Astrocyte of the spinal cord (primary cell): ENCODE data around the gene RTL1.

ENCODE experiments used
- DNase-seq: peaks from one replicate; pipeline ENCODE4 v3.0.0; 2011; ENCODE audit warnings: low read depth, low spot score
- H3K4me3 ChIP-seq: 2 replicates; pipeline ENCODE4 v1.5.1; 2011; ENCODE audit warnings: low read depth, mild to moderate bottlenecking, low read length, moderate library complexity
- in situ Hi-C: cut with HindIII; loops from 2 replicates; pipeline ENCODE4 v1.10.0; 2017; ENCODE audit warnings: low sequenced_read_pairs
- TF ChIP-seq, protein P1 (sequence below): IDR thresholded peaks from 2 replicates; pipeline ENCODE4 v1.5.1; 2012; ENCODE audit warnings: low read depth, mild to moderate bottlenecking, low read length, inconsistent platforms

The RTL1 gene

DNA sequence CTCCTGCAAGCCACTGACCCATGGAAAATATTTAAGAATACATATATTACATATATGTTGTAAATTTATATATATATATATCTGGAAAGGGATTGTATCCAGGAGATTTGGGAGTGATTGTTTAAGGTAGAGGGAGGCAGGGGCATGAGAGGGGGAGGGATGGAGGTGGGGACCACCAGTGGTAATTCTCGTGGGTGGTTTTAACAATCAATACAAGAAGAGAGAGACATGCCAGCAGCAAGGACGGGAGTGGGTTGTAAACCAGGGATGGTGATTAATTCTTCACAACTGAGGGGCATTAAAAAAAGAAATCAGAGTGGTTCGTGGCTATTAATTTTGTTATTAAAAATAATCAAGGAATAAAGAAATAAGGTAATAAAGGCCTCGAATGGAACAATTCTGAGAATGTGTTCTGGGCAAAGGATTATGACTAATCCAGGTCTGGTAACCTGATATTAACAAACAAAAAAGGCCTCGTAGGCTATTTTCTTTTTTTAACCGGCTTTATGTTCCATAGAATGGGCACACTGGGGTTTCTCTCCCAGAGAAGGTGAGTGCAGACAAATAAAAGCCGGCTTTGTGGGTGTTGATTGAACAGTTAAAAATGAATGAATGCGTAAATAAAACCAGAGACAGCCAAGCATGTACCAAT, 8.3 kb upstream of the RTL1 start:
- TF ChIP-seq, protein P1, sequence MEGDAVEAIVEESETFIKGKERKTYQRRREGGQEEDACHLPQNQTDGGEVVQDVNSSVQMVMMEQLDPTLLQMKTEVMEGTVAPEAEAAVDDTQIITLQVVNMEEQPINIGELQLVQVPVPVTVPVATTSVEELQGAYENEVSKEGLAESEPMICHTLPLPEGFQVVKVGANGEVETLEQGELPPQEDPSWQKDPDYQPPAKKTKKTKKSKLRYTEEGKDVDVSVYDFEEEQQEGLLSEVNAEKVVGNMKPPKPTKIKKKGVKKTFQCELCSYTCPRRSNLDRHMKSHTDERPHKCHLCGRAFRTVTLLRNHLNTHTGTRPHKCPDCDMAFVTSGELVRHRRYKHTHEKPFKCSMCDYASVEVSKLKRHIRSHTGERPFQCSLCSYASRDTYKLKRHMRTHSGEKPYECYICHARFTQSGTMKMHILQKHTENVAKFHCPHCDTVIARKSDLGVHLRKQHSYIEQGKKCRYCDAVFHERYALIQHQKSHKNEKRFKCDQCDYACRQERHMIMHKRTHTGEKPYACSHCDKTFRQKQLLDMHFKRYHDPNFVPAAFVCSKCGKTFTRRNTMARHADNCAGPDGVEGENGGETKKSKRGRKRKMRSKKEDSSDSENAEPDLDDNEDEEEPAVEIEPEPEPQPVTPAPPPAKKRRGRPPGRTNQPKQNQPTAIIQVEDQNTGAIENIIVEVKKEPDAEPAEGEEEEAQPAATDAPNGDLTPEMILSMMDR: no peak
- in situ Hi-C loops: no loop called here
- no peak overlapping the region for H3K4me3 ChIP-seq
- no peak for DNase-seq

DNA sequence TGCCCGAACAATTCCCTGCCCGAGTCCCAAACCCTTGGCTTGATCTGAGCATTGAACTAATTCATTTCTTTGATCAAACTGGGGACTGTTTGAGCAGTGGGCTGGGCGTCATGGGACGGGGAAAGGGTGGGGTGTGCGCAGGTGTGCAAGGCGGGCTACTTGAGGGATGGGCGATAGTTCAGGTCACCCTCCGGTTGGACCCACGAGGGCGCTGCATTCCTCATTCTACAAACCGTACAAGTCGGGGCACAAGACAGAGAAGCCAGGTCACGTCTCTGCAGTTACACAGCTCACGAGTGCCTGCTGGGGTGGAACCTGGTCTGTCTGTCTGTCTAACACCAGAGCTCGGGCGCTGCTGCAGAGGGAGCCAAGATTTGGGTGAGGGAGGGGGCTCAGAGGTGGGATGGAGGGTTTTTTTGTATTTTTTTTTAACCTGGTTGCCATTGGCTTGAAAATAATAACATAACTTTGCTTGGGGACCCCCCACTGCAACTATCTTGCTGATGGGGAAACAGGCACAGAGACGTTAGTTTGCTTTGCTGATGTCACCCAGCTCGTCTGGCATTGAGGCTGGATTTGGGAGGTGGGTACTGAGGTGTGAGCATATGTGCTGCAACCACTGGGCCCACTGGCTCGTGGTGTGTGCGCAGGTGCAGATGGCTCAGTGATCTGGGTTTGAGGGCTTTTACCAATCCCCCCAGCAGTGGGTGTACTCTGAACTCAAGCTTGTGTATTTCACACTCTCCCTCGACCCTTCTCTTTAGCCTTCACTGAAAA, 7.6 kb upstream of the RTL1 start:
- in situ Hi-C loops: no loop called here
- no peak for DNase-seq
- TF ChIP-seq, protein P1: no peak
- no peak overlapping the region for H3K4me3 ChIP-seq

DNA sequence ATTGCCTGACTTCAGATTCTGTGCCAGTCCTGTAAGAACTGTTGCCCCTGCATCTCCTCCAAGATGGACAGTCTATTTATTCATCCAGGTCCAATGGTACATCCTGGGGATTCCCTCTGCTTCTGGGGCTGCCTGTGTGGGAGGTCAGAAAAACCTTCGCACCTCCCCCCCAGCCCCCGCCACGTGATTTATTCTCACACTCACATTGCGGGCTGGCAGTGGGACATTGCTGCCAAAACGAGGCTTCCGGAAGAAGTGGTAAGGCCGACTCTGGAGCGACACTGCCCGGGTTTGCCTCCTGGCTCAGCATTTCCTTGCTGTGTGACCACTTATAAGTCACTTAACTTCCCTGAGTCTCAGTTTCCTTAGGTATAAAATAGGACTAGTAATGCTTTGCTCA, 5.9 kb upstream of the RTL1 start:
- in situ Hi-C loops: no loop called here
- DNase-seq: no peak
- TF ChIP-seq, protein P1: no peak
- H3K4me3 ChIP-seq: no peak overlapping the region

DNA sequence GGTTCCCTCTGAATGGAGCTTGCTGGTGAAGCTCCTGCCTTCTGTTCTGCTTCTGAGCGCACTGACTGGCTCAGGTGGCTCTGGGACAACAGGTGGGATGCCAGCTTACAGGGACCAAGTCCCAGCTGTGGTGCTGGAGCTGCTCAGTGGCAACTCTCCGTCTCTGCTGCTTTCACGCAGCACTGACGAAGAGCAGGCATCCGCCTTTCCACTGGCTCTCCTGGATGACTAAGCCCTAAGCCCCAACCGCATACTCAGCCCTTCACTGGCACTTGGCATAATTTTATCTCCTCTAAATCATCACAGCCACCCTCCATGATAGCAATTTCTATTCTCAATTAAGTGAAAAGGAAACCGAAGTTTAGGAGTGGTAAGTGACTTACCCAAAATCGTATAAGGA, 3.7 kb upstream of the RTL1 start:
- TF ChIP-seq, protein P1: no peak
- DNase-seq: no peak
- in situ Hi-C loops: no loop called here
- H3K4me3 ChIP-seq: no peak overlapping the region

DNA sequence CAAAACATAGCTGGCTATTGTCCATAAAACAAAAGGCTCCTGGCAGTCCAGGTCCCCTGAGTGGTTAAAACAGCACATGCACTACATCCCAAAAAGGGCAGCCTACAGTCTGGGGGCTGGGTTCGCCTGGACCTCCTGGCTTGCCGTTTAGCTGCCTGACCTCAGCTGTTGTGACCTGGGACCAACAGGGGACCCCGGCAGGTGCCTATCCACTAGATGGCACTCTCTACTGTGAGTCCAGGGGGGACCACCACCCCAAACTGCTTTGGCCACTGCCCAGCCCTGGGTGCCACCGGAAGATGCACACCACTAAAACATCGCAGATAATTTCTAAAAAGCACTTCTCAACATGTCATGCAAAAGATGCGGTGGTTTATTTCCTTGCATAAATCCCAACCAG, 2.9 kb upstream of the RTL1 start:
- H3K4me3 ChIP-seq: no peak overlapping the region
- DNase-seq: no peak
- in situ Hi-C loops: no loop called here
- TF ChIP-seq, protein P1: peak; percentile 12

DNA sequence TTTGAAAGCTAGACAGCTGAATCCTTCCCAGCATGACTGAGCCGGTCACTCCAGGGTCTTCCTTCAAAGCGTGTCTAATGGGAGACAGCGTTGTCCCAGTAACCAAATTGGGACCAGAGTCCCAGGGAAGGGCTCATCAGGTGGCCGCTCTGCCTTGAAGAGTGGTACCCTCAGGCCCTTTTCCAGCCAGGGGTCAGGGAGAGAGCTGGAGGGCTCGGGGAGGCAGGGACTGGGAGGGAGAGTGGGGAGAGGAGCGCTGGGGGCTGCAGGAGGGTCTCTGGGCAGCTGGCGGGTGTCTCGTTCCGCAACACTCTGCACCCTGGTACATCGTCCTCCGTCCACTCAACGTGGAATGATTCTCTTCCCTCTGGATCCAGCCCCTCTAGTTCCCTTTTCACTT, 1.6 kb upstream of the RTL1 start:
- no peak for DNase-seq
- TF ChIP-seq, protein P1: no peak
- H3K4me3 ChIP-seq: no peak overlapping the region
- in situ Hi-C loops: no loop called here
